Testis (tissue), 2 donors: ENCODE data around the gene FMO3.

Experiments
- CTCF ChIP-seq, 3 experiments: fragments of 450-650 bp in 2 of 3; fragments of 200-600 bp in 1 of 3; sonication (generic) in 1 of 3; IDR thresholded peaks; one replicate each; pipeline ENCODE4 v1.5.1; 2016 to 2019; ENCODE audit warnings: antibody characterized with exemption in 3 of 3, mild to moderate bottlenecking in 2 of 3, moderate library complexity in 1 of 3
- POLR2A ChIP-seq: fragments of 450-650 bp; IDR thresholded peaks from one replicate; pipeline ENCODE4 v1.6.1; 2017; ENCODE audit warnings: antibody characterized with exemption, mild to moderate bottlenecking, moderate library complexity

DNA sequence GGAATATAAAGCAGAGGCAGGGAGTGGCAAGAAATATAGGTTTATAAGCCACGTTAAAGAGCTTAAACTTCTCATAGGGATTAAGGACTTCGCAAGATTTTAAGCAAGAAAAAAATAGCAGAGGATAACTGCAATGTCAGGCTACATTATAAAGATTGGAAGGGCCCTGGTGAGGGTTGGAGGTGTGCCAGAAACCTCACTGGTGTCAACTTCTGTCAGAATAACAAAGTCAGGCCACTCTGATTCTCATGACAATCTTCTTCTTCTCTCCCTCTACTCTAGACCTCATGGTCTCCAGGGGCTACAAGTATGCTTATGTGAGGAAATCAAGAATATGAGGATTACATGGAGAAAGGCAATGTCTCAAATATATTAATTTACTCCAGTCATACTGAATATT lies 61.8 kb downstream of the FMO3 start:
- TF ChIP-seq POLR2A, result no peak
- no peak for TF ChIP-seq CTCF (IDR thresholded peaks at IDR 0.05)
